Parathyroid adenoma (tissue), 2 donors: Measurements from ENCODE around the gene ANLN.
"Not testable (repeated sequence)": the region's sequence is repeated elsewhere in the genome, so short reads cannot be mapped to it uniquely, and the experiment has no call there.

Source experiments
- H2AFZ ChIP-seq: fragments of 300-600 bp; sonication (generic); one replicate; pipeline ENCODE4 v1.7.0; 2017; ENCODE audit warnings: antibody characterized with exemption, mild to moderate bottlenecking
- H3K27ac ChIP-seq: fragments of 300-600 bp; sonication (generic); one replicate; pipeline ENCODE4 v1.7.0; 2017
- H3K27me3 ChIP-seq: fragments of 300-600 bp; sonication (generic); one replicate; pipeline ENCODE4 v1.7.0; 2017; ENCODE audit warnings: low read length; ENCODE audit not compliant: control insufficient read depth, insufficient read depth
- H3K36me3 ChIP-seq: fragments of 300-600 bp; sonication (generic); one replicate; pipeline ENCODE4 v1.7.0; 2017; ENCODE audit warnings: low read length; ENCODE audit not compliant: control insufficient read depth, insufficient read depth
- H3K4me1 ChIP-seq: fragments of 300-600 bp; sonication (generic); one replicate; pipeline ENCODE4 v1.7.0; 2017; ENCODE audit warnings: control low read depth
- H3K4me2 ChIP-seq: fragments of 300-600 bp; sonication (generic); one replicate; pipeline ENCODE4 v1.7.0; 2017; ENCODE audit warnings: low read length
- H3K4me3 ChIP-seq: fragments of 300-600 bp; sonication (generic); one replicate; pipeline ENCODE4 v1.7.0; 2017; ENCODE audit warnings: low read depth, low read length
- H3K79me2 ChIP-seq: fragments of 300-600 bp; sonication (generic); one replicate; pipeline ENCODE4 v1.7.0; 2017; ENCODE audit warnings: control low read depth
- H3K9ac ChIP-seq: fragments of 300-600 bp; sonication (generic); one replicate; pipeline ENCODE4 v1.7.0; 2017; ENCODE audit warnings: mild to moderate bottlenecking
- H3K9me3 ChIP-seq: fragments of 300-600 bp; sonication (generic); one replicate; pipeline ENCODE4 v1.7.0; 2017; ENCODE audit warnings: low read length; ENCODE audit not compliant: control insufficient read depth
- CTCF ChIP-seq: fragments of 300-600 bp; sonication (generic); IDR thresholded peaks from one replicate; pipeline ENCODE4 v1.7.0; 2017; ENCODE audit warnings: antibody characterized with exemption, mild to moderate bottlenecking
- donor health status: primary hyperparathyroidism.

ANLN gene

GRCh38 chr7:36484265-36484664 is 94.6 kb downstream of the ANLN start:
- H3K79me2 ChIP-seq, result no peaks in the 10 kb centered on the region
- no peak overlapping the region for H3K4me3 ChIP-seq
- H3K27ac ChIP-seq, result no peak overlapping the region
- no peak for TF ChIP-seq CTCF
- no peaks in the 10 kb centered on the region for H3K9me3 ChIP-seq
- H2AFZ ChIP-seq, result no peak overlapping the region
- H3K36me3 ChIP-seq, result no peaks in the 10 kb centered on the region
- no peaks in the 10 kb centered on the region for H3K27me3 ChIP-seq
- H3K9ac ChIP-seq, result no peak overlapping the region
- H3K4me1 ChIP-seq, result no peaks in the 10 kb centered on the region
- H3K4me2 ChIP-seq, result no peak overlapping the region

GRCh38 chr7:36486336-36486735 is 96.7 kb downstream of the ANLN start:
- Histone ChIP-seq H3K9me3 (no peaks in the 10 kb centered on the region), H3K36me3 (no peaks in the 10 kb centered on the region), H2AFZ (no peak overlapping the region), H3K27me3 (no peaks in the 10 kb centered on the region), H3K79me2 (no peaks in the 10 kb centered on the region), H3K4me3 (no peak overlapping the region), H3K4me1 (no peaks in the 10 kb centered on the region), H3K9ac (no peak overlapping the region), H3K4me2 (no peak overlapping the region), H3K27ac (no peak overlapping the region)
- no peak for TF ChIP-seq CTCF

GRCh38 chr7:36487756-36488336 is 98.2 kb downstream of the ANLN start:
- no peaks in the 10 kb centered on the region for H3K79me2 ChIP-seq
- no peaks in the 10 kb centered on the region for H3K9me3 ChIP-seq
- no peak overlapping the region for H3K4me3 ChIP-seq
- H3K9ac ChIP-seq, result no peak overlapping the region
- TF ChIP-seq CTCF, result peak; percentile 69
- no peaks in the 10 kb centered on the region for H3K27me3 ChIP-seq
- H3K36me3 ChIP-seq, result no peaks in the 10 kb centered on the region
- H3K4me1 ChIP-seq, result no peaks in the 10 kb centered on the region
- no peak overlapping the region for H3K27ac ChIP-seq
- H2AFZ ChIP-seq, result no peak overlapping the region
- H3K4me2 ChIP-seq, result no peak overlapping the region

- H3K4me3 ChIP-seq, H3K27me3 ChIP-seq, H3K27ac ChIP-seq, H3K4me2 ChIP-seq, H3K9me3 ChIP-seq, H3K9ac ChIP-seq, H3K79me2 ChIP-seq, H3K4me1 ChIP-seq, H3K36me3 ChIP-seq, H2AFZ ChIP-seq: not testable (repeated sequence)
Observed at GRCh38 chr7:36488672-36489071, 99.0 kb downstream of the ANLN start.

GRCh38 chr7:36490419-36490830 is 100.8 kb downstream of the ANLN start:
- Histone ChIP-seq H3K27me3 (no peaks in the 10 kb centered on the region), H3K4me3 (no peak overlapping the region), H3K4me1 (no peaks in the 10 kb centered on the region), H3K36me3 (no peaks in the 10 kb centered on the region), H3K27ac (no peak overlapping the region), H3K9me3 (no peaks in the 10 kb centered on the region), H2AFZ (no peak overlapping the region), H3K79me2 (no peaks in the 10 kb centered on the region), H3K4me2 (no peak overlapping the region), H3K9ac (no peak overlapping the region)
- TF ChIP-seq CTCF, result no peak
